Measurements from ENCODE around the gene TMPRSS4. TPM values are rescaled to one million over a fixed set of nuclear protein-coding genes. Genes with fewer than 3 reads are reported as not detected.

Gene TMPRSS4
- total RNA-seq, 1 donor: not detected

- no peak for TF ChIP-seq CTCF (IDR thresholded peaks at IDR 0.05; ENCODE audit: insufficient read depth, low read depth, low read length)
- no peak within 1 kb of the TSS for H3K4me3 ChIP-seq (ENCODE audit: low read depth, low read length)
- DNase-seq (ENCODE audit: low read depth): no peak
Measured at GRCh38 chr11:118086913-118087768, 10.3 kb downstream of the TMPRSS4 start, which contains the start of gene SMIM35. TSS of gene SMIM35 (minus strand) at chr11:118086963. CDS start at chr11:118086757, 206 bp downstream.

DNA sequence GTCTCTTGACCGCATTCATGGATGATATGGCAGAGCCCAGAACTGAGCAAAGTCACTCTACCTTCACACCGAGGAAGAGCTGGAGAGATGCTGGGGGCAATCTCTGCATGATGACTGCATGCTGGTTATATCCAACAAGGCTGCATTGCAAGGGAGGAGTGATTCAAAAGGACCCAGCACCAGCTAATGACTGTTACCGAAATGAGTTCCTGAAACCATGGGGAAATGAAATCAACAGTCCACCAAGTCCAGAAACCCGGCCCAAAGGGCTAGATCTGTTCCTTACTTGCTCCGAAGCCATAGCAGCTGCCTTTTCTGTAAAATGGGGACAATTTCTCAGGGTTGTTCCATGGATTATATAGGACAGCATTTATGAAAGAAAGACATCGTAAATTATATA lies 11.1 kb downstream of the TMPRSS4 start:
- DNase-seq (ENCODE audit: low read depth): no peak
- H3K4me3 ChIP-seq (ENCODE audit: low read depth, low read length): no peak overlapping the region
- TF ChIP-seq CTCF (IDR thresholded peaks at IDR 0.05; ENCODE audit: insufficient read depth, low read depth, low read length): no peak

DNA sequence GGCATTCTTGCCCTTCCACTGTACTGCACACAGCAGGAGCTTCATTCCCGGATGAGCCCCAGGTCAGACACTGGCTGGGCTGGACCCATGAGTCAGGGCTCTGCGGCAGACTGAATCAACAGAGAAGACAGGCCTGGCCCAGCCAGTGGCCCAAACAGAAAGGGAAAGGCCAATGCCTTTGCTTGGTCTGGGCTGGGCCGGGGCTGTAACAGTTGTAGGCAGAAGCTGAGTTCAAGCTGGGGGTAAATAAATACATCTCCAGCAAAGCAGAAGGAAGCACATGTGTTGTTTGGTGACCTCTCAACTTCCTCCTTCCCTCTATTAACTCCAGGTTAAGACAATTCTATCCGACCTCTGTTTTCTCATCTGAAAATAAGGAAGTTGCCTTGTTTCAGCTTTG lies 11.7 kb downstream of the TMPRSS4 start:
- no peak overlapping the region for H3K4me3 ChIP-seq (ENCODE audit: low read depth, low read length)
- TF ChIP-seq CTCF (IDR thresholded peaks at IDR 0.05; ENCODE audit: insufficient read depth, low read depth, low read length): no peak
- DNase-seq (ENCODE audit: low read depth): no peak

DNA sequence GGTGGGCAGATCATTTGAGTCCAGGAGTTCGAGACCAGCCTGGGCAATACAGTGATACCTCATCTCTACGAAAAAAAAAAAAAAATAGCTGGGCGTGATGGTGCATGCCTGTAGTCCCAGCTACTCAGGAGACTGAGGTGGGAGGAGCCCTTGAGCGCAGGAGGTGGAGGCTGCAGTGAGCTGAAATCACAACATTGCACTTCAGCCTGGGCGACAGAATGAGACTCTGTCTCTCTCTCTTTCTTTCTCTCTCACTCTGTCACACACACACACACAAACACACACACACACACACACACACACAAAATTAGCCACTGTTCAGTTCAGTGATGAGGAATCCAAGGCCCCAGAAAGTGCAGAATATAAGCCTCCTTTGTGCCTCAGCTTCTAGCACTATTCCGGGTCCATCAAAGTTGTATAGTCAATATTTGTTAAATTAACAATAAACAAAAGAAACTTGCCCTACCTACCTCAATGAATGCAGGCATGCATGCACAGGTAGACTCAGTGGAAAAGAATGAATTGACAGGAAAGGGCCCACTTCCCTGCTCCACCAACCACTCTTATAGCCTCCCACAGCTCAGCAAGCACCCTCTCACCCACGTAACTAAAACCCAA lies 13.8 kb downstream of the TMPRSS4 start:
- H3K4me3 ChIP-seq (ENCODE audit: low read depth, low read length): no peak overlapping the region
- DNase-seq (ENCODE audit: low read depth): no peak
- no peak for TF ChIP-seq CTCF (IDR thresholded peaks at IDR 0.05; ENCODE audit: insufficient read depth, low read depth, low read length)

GRCh38 chr11:118091690-118092089 lies 14.8 kb downstream of the TMPRSS4 start:
- no peak overlapping the region for H3K4me3 ChIP-seq (ENCODE audit: low read depth, low read length)
- DNase-seq (ENCODE audit: low read depth): no peak
- no peak for TF ChIP-seq CTCF (IDR thresholded peaks at IDR 0.05; ENCODE audit: insufficient read depth, low read depth, low read length)

- DNase-seq (ENCODE audit: low read depth): no peak
- H3K4me3 ChIP-seq (ENCODE audit: low read depth, low read length): no peak overlapping the region
- TF ChIP-seq CTCF (IDR thresholded peaks at IDR 0.05; ENCODE audit: insufficient read depth, low read depth, low read length): no peak
Measured at GRCh38 chr11:118092907-118093571, 16.2 kb downstream of the TMPRSS4 start.

Measured in fibroblast of villous mesenchyme (primary cell).